Esophagus squamous epithelium (tissue), 4 donors: ENCODE data around the gene DGKK.

Experiments used
- POLR2A ChIP-seq, 4 donors: fragments of 450-650 bp; IDR thresholded peaks; one replicate each; pipeline ENCODE4 v1.6.1; 2017; ENCODE audit warnings: antibody characterized with exemption in 4 of 4, mild to moderate bottlenecking in 4 of 4, moderate library complexity in 3 of 4
- TF ChIP-seq, protein P1 (sequence below), 6 experiments: fragments of 450-650 bp in 4 of 6; fragments of 200-600 bp in 2 of 6; sonication (generic) in 2 of 6; IDR thresholded peaks; one replicate each; pipeline ENCODE4 v1.5.1; 2016 to 2019; ENCODE audit warnings: antibody characterized with exemption in 6 of 6, mild to moderate bottlenecking in 4 of 6, moderate library complexity in 4 of 6

DNA sequence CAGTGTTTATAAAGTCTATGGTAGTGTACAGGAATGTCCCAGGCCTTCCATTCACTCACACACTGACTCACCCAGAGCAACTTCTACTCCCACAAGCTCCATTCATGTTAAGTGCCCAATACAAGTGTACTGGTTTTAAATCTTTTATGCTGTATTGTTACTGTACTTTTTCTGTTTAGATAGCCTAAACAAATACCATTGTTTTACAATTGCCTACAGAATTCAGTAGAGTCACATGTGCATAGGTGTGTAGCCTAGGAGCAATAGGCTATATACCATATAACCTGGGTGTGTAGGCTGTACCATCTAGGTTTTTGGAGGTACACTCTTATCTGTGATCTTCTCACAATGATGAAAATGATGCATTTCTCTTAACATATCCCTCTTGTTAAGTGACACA lies 126.7 kb downstream of the DGKK start:
- TF ChIP-seq POLR2A (IDR thresholded peaks at IDR 0.05): no peak
- TF ChIP-seq, protein P1, sequence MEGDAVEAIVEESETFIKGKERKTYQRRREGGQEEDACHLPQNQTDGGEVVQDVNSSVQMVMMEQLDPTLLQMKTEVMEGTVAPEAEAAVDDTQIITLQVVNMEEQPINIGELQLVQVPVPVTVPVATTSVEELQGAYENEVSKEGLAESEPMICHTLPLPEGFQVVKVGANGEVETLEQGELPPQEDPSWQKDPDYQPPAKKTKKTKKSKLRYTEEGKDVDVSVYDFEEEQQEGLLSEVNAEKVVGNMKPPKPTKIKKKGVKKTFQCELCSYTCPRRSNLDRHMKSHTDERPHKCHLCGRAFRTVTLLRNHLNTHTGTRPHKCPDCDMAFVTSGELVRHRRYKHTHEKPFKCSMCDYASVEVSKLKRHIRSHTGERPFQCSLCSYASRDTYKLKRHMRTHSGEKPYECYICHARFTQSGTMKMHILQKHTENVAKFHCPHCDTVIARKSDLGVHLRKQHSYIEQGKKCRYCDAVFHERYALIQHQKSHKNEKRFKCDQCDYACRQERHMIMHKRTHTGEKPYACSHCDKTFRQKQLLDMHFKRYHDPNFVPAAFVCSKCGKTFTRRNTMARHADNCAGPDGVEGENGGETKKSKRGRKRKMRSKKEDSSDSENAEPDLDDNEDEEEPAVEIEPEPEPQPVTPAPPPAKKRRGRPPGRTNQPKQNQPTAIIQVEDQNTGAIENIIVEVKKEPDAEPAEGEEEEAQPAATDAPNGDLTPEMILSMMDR (IDR thresholded peaks at IDR 0.05): no peak
